SK-N-SH treated with all-trans-retinoic acid at 6 μM for 48 hours (cell line): ENCODE data around the gene IFNAR2.

ENCODE experiments used
- ATAC-seq: fragments of 200-7000 bp; cut with Tn5 transposase; 3 replicates; pipeline ENCODE4 v1.9.1; 2020; ENCODE audit warnings: mild to moderate bottlenecking, moderate library complexity
- ARNTL ChIP-seq: fragments of 450-650 bp; formaldehyde crosslinking; IDR thresholded peaks from 2 replicates; pipeline ENCODE4 v1.5.0; 2020; ENCODE audit warnings: low read depth, mild to moderate bottlenecking, moderate library complexity, borderline replicate concordance
- BACH2 ChIP-seq: fragments of 250-450 bp; sonication (Bioruptor Pico); IDR thresholded peaks from 2 replicates; pipeline ENCODE4 v1.9.0; 2021; ENCODE audit warnings: mild to moderate bottlenecking, borderline replicate concordance
- CSDC2 ChIP-seq: fragments of 250-450 bp; sonication (Bioruptor Pico); IDR thresholded peaks from 2 replicates; pipeline ENCODE4 v1.5.0; 2020; ENCODE audit warnings: mild to moderate bottlenecking, moderate library complexity
- CSRNP3 ChIP-seq: fragments of 250-450 bp; sonication (Bioruptor Pico); IDR thresholded peaks from 2 replicates; pipeline ENCODE4 v1.5.1; 2021; ENCODE audit warnings: mild to moderate bottlenecking, moderate library complexity
- ESRRG ChIP-seq: fragments of 250-450 bp; sonication (Bioruptor Pico); IDR thresholded peaks from 2 replicates; pipeline ENCODE4 v1.6.1; 2021; ENCODE audit warnings: mild to moderate bottlenecking
- GLIS3 ChIP-seq: fragments of 250-450 bp; sonication (Bioruptor Pico); IDR thresholded peaks from 2 replicates; pipeline ENCODE4 v1.5.0; 2020; ENCODE audit warnings: mild to moderate bottlenecking, moderate library complexity
- ISL1 ChIP-seq: fragments of 250-450 bp; sonication (Bioruptor Pico); IDR thresholded peaks from 2 replicates; pipeline ENCODE4 v2.1.2; 2022; ENCODE audit warnings: mild to moderate bottlenecking, moderate library complexity
- OSR1 ChIP-seq: fragments of 250-450 bp; sonication (Bioruptor Pico); IDR thresholded peaks from 2 replicates; pipeline ENCODE4 v1.8.0; 2022; ENCODE audit warnings: moderate library complexity, mild to moderate bottlenecking, inconsistent platforms
- POU6F1 ChIP-seq: fragments of 250-450 bp; sonication (Bioruptor Pico); IDR thresholded peaks from 2 replicates; pipeline ENCODE4 v1.8.0; 2021; ENCODE audit warnings: low read depth, mild to moderate bottlenecking, moderate library complexity, borderline replicate concordance
- PPARA ChIP-seq: fragments of 250-450 bp; sonication (Bioruptor Pico); IDR thresholded peaks from 2 replicates; pipeline ENCODE4 v1.5.0; 2020; ENCODE audit warnings: mild to moderate bottlenecking, borderline replicate concordance
- RARB ChIP-seq: fragments of 250-450 bp; sonication (Bioruptor Pico); IDR thresholded peaks from 2 replicates; pipeline ENCODE4 v1.8.0; 2021; ENCODE audit warnings: mild to moderate bottlenecking, moderate library complexity
- SNAI2 ChIP-seq: fragments of 250-450 bp; sonication (Bioruptor Pico); IDR thresholded peaks from 2 replicates; pipeline ENCODE4 v1.5.0; 2020; ENCODE audit warnings: mild to moderate bottlenecking, moderate library complexity
- TCF4 ChIP-seq: fragments of 250-450 bp; sonication (Bioruptor Pico); IDR thresholded peaks from 2 replicates; pipeline ENCODE4 v1.8.0; 2021; ENCODE audit warnings: mild to moderate bottlenecking, moderate library complexity, borderline replicate concordance
- TOX ChIP-seq: fragments of 250-450 bp; sonication (Bioruptor Pico); IDR thresholded peaks from 2 replicates; pipeline ENCODE4 v1.8.0; 2021; ENCODE audit warnings: mild to moderate bottlenecking, moderate library complexity, borderline replicate concordance
- TSHZ2 ChIP-seq: fragments of 250-450 bp; sonication (Bioruptor Pico); IDR thresholded peaks from 2 replicates; pipeline ENCODE4 v1.5.0; 2020; ENCODE audit warnings: mild to moderate bottlenecking, moderate library complexity
- ZC3H10 ChIP-seq: fragments of 250-450 bp; sonication (Bioruptor Pico); IDR thresholded peaks from 2 replicates; pipeline ENCODE4 v1.5.1; 2021; ENCODE audit warnings: mild to moderate bottlenecking, moderate library complexity
- ZFP3 ChIP-seq: fragments of 250-450 bp; sonication (Bioruptor Pico); IDR thresholded peaks from 2 replicates; pipeline ENCODE4 v1.5.0; 2020; ENCODE audit warnings: mild to moderate bottlenecking, moderate library complexity
- ZNF70 ChIP-seq: fragments of 450-650 bp; formaldehyde crosslinking; IDR thresholded peaks from 2 replicates; pipeline ENCODE4 v1.5.0; 2020; ENCODE audit warnings: mild to moderate bottlenecking, moderate library complexity

Gene IFNAR2

GRCh38 chr21:33201956-33202355 lies 27.8 kb upstream of the IFNAR2 start:
- ATAC-seq: no peak
- TF ChIP-seq OSR1 (CRISPR knock-in tag): no peak
- no peak for TF ChIP-seq TSHZ2 (CRISPR knock-in tag)

GRCh38 chr21:33202464-33203363 lies 27.0 kb upstream of the IFNAR2 start:
- no peak for ATAC-seq
- TF ChIP-seq TOX (CRISPR knock-in tag) (no peak), ARNTL (no peak)

GRCh38 chr21:33203371-33203724 lies 26.4 kb upstream of the IFNAR2 start:
- no peak for ATAC-seq
- TF ChIP-seq ZC3H10 (CRISPR knock-in tag) (no peak), ARNTL (no peak), ISL1 (CRISPR knock-in tag) (no peak), SNAI2 (CRISPR knock-in tag) (no peak), ESRRG (no peak)

GRCh38 chr21:33205476-33205875 lies 24.3 kb upstream of the IFNAR2 start:
- TF ChIP-seq BACH2 (no peak), ZFP3 (CRISPR knock-in tag) (no peak), TCF4 (CRISPR knock-in tag) (no peak), PPARA (CRISPR knock-in tag) (no peak)
- no peak for ATAC-seq

GRCh38 chr21:33206771-33207281 lies 22.9 kb upstream of the IFNAR2 start:
- TF ChIP-seq ZNF70 (CRISPR knock-in tag) (no peak), ESRRG (no peak)
- ATAC-seq: no peak

GRCh38 chr21:33207449-33208149 lies 22.1 kb upstream of the IFNAR2 start:
- TF ChIP-seq RARB (CRISPR knock-in tag) (no peak), CSDC2 (CRISPR knock-in tag) (no peak), ISL1 (CRISPR knock-in tag) (no peak), SNAI2 (CRISPR knock-in tag) (no peak), ZC3H10 (CRISPR knock-in tag) (no peak), OSR1 (CRISPR knock-in tag) (no peak), ZFP3 (CRISPR knock-in tag) (no peak), POU6F1 (CRISPR knock-in tag) (no peak)
- ATAC-seq: no peak

GRCh38 chr21:33208534-33208933 lies 21.2 kb upstream of the IFNAR2 start:
- no peak for ATAC-seq
- no peak for TF ChIP-seq ISL1 (CRISPR knock-in tag)
- no peak for TF ChIP-seq GLIS3
- TF ChIP-seq CSRNP3 (CRISPR knock-in tag): no peak
